PC-3 (cell line): ENCODE results near the gene APLNR.

ENCODE experiments used
- EZH2 ChIP-seq: fragments of 300-600 bp; sonication (generic); IDR thresholded peaks from one replicate; pipeline ENCODE4 v1.6.1; 2017; ENCODE audit warnings: antibody characterized with exemption, mild to moderate bottlenecking, low read length; ENCODE audit not compliant: unreplicated experiment
- TF ChIP-seq, protein P1 (sequence below): fragments of 300-600 bp; sonication (generic); conservative IDR thresholded peaks from 2 replicates; pipeline ENCODE4 v1.5.1; 2017; ENCODE audit warnings: antibody characterized with exemption, low read depth, mild to moderate bottlenecking, low read length

GRCh38 chr11:57190548-57190947 is 46.5 kb downstream of the APLNR start:
- TF ChIP-seq, protein P1, sequence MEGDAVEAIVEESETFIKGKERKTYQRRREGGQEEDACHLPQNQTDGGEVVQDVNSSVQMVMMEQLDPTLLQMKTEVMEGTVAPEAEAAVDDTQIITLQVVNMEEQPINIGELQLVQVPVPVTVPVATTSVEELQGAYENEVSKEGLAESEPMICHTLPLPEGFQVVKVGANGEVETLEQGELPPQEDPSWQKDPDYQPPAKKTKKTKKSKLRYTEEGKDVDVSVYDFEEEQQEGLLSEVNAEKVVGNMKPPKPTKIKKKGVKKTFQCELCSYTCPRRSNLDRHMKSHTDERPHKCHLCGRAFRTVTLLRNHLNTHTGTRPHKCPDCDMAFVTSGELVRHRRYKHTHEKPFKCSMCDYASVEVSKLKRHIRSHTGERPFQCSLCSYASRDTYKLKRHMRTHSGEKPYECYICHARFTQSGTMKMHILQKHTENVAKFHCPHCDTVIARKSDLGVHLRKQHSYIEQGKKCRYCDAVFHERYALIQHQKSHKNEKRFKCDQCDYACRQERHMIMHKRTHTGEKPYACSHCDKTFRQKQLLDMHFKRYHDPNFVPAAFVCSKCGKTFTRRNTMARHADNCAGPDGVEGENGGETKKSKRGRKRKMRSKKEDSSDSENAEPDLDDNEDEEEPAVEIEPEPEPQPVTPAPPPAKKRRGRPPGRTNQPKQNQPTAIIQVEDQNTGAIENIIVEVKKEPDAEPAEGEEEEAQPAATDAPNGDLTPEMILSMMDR: no peak
- TF ChIP-seq EZH2: no peak
